ENCODE measurements around the gene TUBG1. TPM values are rescaled to one million over a fixed set of nuclear protein-coding genes. Genes with fewer than 3 reads are reported as not detected.
A peak's percentile ranks its signal among the peaks of the same experiment; 100 is the strongest.

The TUBG1 gene
- total and polyA plus RNA-seq, 8 donors = 31.5 to 63.2 (median 39.9) TPM

GRCh38 chr17:42586514-42587230, 22.8 kb upstream of the TUBG1 start:
- Histone ChIP-seq H3K4me1 (peaks cover 4 to 19% of the 10 kb centered on the region in 2 donors), H3K36me3 (peaks cover 0 to 100% of the 10 kb centered on the region in 2 donors), H3K27ac (no peak overlapping the region), H3K9me3 (no peaks in the 10 kb centered on the region), H3K27me3 (no peaks in the 10 kb centered on the region), H3K4me3 (no peak overlapping the region)
- no peak for TF ChIP-seq CTCF (IDR thresholded peaks at IDR 0.05)
- intact Hi-C loops (cut with DNase I) = no loop called here
- DNase-seq (no peak), ATAC-seq (no peak)

- no peak for DNase-seq
- ATAC-seq = no peak
- no peak for TF ChIP-seq CTCF (IDR thresholded peaks at IDR 0.05)
- H3K4me1 ChIP-seq = peaks cover 1 to 3% of the 10 kb centered on the region in 2 donors
- H3K36me3 ChIP-seq = peaks cover 0 to 78% of the 10 kb centered on the region in 2 donors
- no peaks in the 10 kb centered on the region for H3K27me3 ChIP-seq
- intact Hi-C loops (cut with DNase I) = no loop called here
- H3K9me3 ChIP-seq = no peaks in the 10 kb centered on the region
- H3K27ac ChIP-seq = no peak overlapping the region
- H3K4me3 ChIP-seq = no peak overlapping the region
These were observed 18.6 kb upstream of the TUBG1 start for GRCh38 chr17:42590886-42591285.

DNA sequence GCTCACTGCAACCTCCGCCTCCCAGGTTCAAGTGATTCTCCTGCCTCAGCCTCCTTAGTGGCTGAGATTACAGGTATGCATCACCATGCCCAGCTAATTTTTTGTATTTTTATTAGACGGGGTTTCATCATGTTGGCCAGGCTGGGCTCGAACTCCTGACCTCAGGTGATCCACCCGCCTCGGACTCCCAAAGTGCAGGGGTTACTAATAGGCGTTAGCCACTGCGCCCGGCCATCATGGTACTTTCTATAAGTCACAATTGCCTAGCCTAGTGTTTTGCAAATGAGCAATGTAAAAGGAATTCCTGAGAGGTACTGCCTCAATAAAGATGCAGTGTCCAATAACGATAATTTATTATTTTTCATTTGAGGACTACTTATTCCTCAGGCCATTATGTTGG, 18.1 kb upstream of the TUBG1 start:
- H3K36me3 ChIP-seq = peaks cover 0 to 77% of the 10 kb centered on the region in 2 donors
- no peak for DNase-seq

DNA sequence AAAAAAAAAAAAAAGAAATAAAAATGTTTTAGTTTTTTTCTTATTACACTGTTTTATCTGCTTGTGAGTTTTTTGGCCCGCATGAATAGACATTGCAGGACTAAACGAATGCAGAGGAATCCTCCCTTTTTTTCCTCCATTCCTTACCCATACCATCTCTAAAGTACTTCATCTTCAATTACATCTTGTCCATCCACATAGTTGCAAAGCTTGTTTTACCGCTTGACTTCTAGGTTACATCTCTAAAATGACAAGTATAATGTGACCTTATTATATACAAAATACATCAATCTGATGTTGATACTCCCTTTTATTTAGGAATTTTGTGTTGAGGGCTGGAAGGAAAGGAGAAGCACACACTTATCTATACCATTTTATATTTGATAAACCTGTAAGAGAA, 13.1 kb upstream of the TUBG1 start:
- no peak overlapping the region for H3K27ac ChIP-seq
- H3K9me3 ChIP-seq = no peaks in the 10 kb centered on the region
- no peak for TF ChIP-seq CTCF (IDR thresholded peaks at IDR 0.05)
- H3K27me3 ChIP-seq = no peaks in the 10 kb centered on the region
- intact Hi-C loops (cut with DNase I) = no loop called here
- DNase-seq = no peak
- no peak for ATAC-seq
- H3K4me3 ChIP-seq = no peak overlapping the region
- H3K4me1 ChIP-seq = peaks cover 0 to 9% of the 10 kb centered on the region in 2 donors
- peaks cover 0 to 32% of the 10 kb centered on the region in 2 donors for H3K36me3 ChIP-seq

More for the DNA sequence above, 18.1 kb upstream of the TUBG1 start:
- H3K9me3 ChIP-seq = no peaks in the 10 kb centered on the region
- no peak overlapping the region for H3K27ac ChIP-seq
- ATAC-seq = no peak
- no peak overlapping the region for H3K4me3 ChIP-seq
- TF ChIP-seq CTCF (IDR thresholded peaks at IDR 0.05) = no peak
- no peaks in the 10 kb centered on the region for H3K4me1 ChIP-seq
- intact Hi-C loops (cut with DNase I) = no loop called here
- no peaks in the 10 kb centered on the region for H3K27me3 ChIP-seq

DNA sequence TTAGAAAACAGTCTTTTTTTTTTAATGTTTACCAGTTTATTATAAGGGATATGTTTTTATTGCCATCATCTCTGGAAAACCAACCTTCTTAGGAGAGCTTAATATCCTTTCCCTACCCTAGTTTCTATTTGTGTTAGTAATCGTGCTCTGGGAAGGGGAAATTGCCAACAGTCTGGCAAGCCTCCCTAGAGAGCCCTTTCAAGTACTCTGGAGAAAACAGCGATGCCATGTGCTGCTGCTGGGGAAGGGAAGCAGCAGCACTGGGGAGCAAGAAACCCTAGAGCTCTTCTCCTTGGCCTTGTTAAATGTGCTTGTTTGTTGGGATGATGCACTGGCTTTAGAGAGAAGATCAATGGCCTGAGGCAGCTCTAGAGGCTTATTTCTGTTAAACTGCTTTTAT, 10.6 kb upstream of the TUBG1 start:
- Histone ChIP-seq H3K4me1 (peaks cover 0 to 9% of the 10 kb centered on the region in 2 donors), H3K4me3 (no peak overlapping the region)

More for the DNA sequence above, 10.6 kb upstream of the TUBG1 start:
- Histone ChIP-seq H3K36me3 (peaks cover 0 to 23% of the 10 kb centered on the region in 2 donors), H3K9me3 (no peaks in the 10 kb centered on the region), H3K27me3 (no peaks in the 10 kb centered on the region), H3K27ac (no peak overlapping the region)
- ATAC-seq (peak; percentile 93), DNase-seq (no peak)
- intact Hi-C loops (cut with DNase I) = no loop called here
- no peak for TF ChIP-seq CTCF (IDR thresholded peaks at IDR 0.05)
